ENCODE results near the gene TASP1. TPM values are rescaled to one million over a fixed set of nuclear protein-coding genes. Genes with fewer than 3 reads are reported as not detected.

TASP1 gene
- total and polyA plus RNA-seq, 2 experiments from 2014 or later, result 7.6 to 8.4 TPM

- Histone ChIP-seq H3K4me2 (ENCODE audit: unreplicated experiment) (peak overlapping the region; percentile 0), H2AFZ (no peak overlapping the region), H4K20me1 (ENCODE audit: insufficient read depth) (no peaks in the 10 kb centered on the region), H3K9me3 (ENCODE audit: low read depth) (no peaks in the 10 kb centered on the region), H3K36me3 (ENCODE audit: low read depth) (no peaks in the 10 kb centered on the region), H3K27me3 (replicated peaks; ENCODE audit: insufficient read depth) (no peaks in the 10 kb centered on the region), H3K79me2 (ENCODE audit: insufficient read depth) (no peaks in the 10 kb centered on the region), H3K4me1 (ENCODE audit: insufficient read depth) (peaks cover 17% of the 10 kb centered on the region), H3F3A (ENCODE audit: insufficient read depth) (no peaks in the 10 kb centered on the region), H3K27ac (no peak overlapping the region), H3K9me2 (ENCODE audit: insufficient read depth) (no peaks in the 10 kb centered on the region), H3K9ac (no peak overlapping the region), H3K4me3 (no peak overlapping the region)
- WGBS, 2 experiments (ENCODE audit: low coverage in 1 of 2, low lambda C conversion rate in 2 of 2, missing lambda C conversion rate in 2 of 2), result 13 to 16% methylated on average over 5 of the region's 5 CpGs
- TF ChIP-seq EZH2 (IDR thresholded peaks at IDR 0.05; ENCODE audit: insufficient read depth, poor library complexity, severe bottlenecking), result no peak
- TF ChIP-seq EZH2phosphoT487 (IDR thresholded peaks at IDR 0.05; ENCODE audit: insufficient read depth, low read depth), result no peak
- in situ Hi-C loops (cut with MboI), result no loop called here
- DNase-seq, result peak; percentile 35
Measured at GRCh38 chr20:13515796-13516558, 122.8 kb downstream of the TASP1 start.

GRCh38 chr20:13515291-13515690 lies 123.4 kb downstream of the TASP1 start:
- H3K79me2 ChIP-seq (ENCODE audit: insufficient read depth), result no peaks in the 10 kb centered on the region
- peak; percentile 56 for DNase-seq
- no peaks in the 10 kb centered on the region for H3K36me3 ChIP-seq (ENCODE audit: low read depth)
- no peak overlapping the region for H3K4me3 ChIP-seq
- H4K20me1 ChIP-seq (ENCODE audit: insufficient read depth), result no peaks in the 10 kb centered on the region
- H2AFZ ChIP-seq, result no peak overlapping the region
- 50 to 64% methylated on average over 1 of the region's 1 CpG for WGBS, 2 experiments (ENCODE audit: low coverage in 1 of 2, low lambda C conversion rate in 2 of 2, missing lambda C conversion rate in 2 of 2)
- H3K27ac ChIP-seq, result no peak overlapping the region
- no peaks in the 10 kb centered on the region for H3K27me3 ChIP-seq (replicated peaks; ENCODE audit: insufficient read depth)
- no peaks in the 10 kb centered on the region for H3K9me3 ChIP-seq (ENCODE audit: low read depth)
- peaks cover 21% of the 10 kb centered on the region for H3K4me1 ChIP-seq (ENCODE audit: insufficient read depth)
- H3K4me2 ChIP-seq (ENCODE audit: unreplicated experiment), result peak overlapping the region; percentile 0
- in situ Hi-C loops (cut with MboI), result no loop called here
- no peaks in the 10 kb centered on the region for H3K9me2 ChIP-seq (ENCODE audit: insufficient read depth)
- TF ChIP-seq EZH2phosphoT487 (IDR thresholded peaks at IDR 0.05; ENCODE audit: insufficient read depth, low read depth) (no peak), EZH2 (IDR thresholded peaks at IDR 0.05; ENCODE audit: insufficient read depth, poor library complexity, severe bottlenecking) (no peak)
- no peak overlapping the region for H3K9ac ChIP-seq
- H3F3A ChIP-seq (ENCODE audit: insufficient read depth), result no peaks in the 10 kb centered on the region

- Histone ChIP-seq H3K79me2 (ENCODE audit: insufficient read depth) (no peaks in the 10 kb centered on the region), H3K4me2 (ENCODE audit: unreplicated experiment) (peak overlapping the region; percentile 8), H2AFZ (peak overlapping the region; percentile 39; the same call in 1 of the 2 replicates), H3K9ac (no peak overlapping the region), H3K4me1 (ENCODE audit: insufficient read depth) (peaks cover 16% of the 10 kb centered on the region), H3F3A (ENCODE audit: insufficient read depth) (no peaks in the 10 kb centered on the region), H3K27ac (no peak overlapping the region), H3K4me3 (no peak overlapping the region), H3K27me3 (replicated peaks; ENCODE audit: insufficient read depth) (no peaks in the 10 kb centered on the region), H3K36me3 (ENCODE audit: low read depth) (no peaks in the 10 kb centered on the region), H3K9me2 (ENCODE audit: insufficient read depth) (no peaks in the 10 kb centered on the region), H4K20me1 (ENCODE audit: insufficient read depth) (no peaks in the 10 kb centered on the region), H3K9me3 (ENCODE audit: low read depth) (no peaks in the 10 kb centered on the region)
- DNase-seq, result peak; percentile 70
- TF ChIP-seq EZH2 (IDR thresholded peaks at IDR 0.05; ENCODE audit: insufficient read depth, poor library complexity, severe bottlenecking) (no peak), EZH2phosphoT487 (IDR thresholded peaks at IDR 0.05; ENCODE audit: insufficient read depth, low read depth) (no peak)
- in situ Hi-C loops (cut with MboI), result no loop called here
- 28 to 36% methylated on average over 6 of the region's 6 CpGs for WGBS, 2 experiments (ENCODE audit: low coverage in 1 of 2, low lambda C conversion rate in 2 of 2, missing lambda C conversion rate in 2 of 2)
Measured at GRCh38 chr20:13510837-13511488, 127.8 kb downstream of the TASP1 start.

- Histone ChIP-seq H3K36me3 (ENCODE audit: low read depth) (0 out of 2 replicates have a peak, but pooled peaks cover 4% of the 10 kb centered on the region), H4K20me1 (ENCODE audit: insufficient read depth) (no peaks in the 10 kb centered on the region), H3K4me3 (no peak overlapping the region), H3K27me3 (replicated peaks; ENCODE audit: insufficient read depth) (no peaks in the 10 kb centered on the region), H3K27ac (no peak overlapping the region), H3K4me2 (ENCODE audit: unreplicated experiment) (no peak overlapping the region), H2AFZ (no peak overlapping the region), H3K9ac (no peak overlapping the region), H3K9me3 (ENCODE audit: low read depth) (no peaks in the 10 kb centered on the region), H3K4me1 (ENCODE audit: insufficient read depth) (0 out of 2 replicates have a peak, but pooled peaks cover 3% of the 10 kb centered on the region), H3K79me2 (ENCODE audit: insufficient read depth) (no peaks in the 10 kb centered on the region), H3K9me2 (ENCODE audit: insufficient read depth) (no peaks in the 10 kb centered on the region), H3F3A (ENCODE audit: insufficient read depth) (no peaks in the 10 kb centered on the region)
- in situ Hi-C loops (cut with MboI), result no loop called here
- DNase-seq, result no peak
- WGBS, 2 experiments (ENCODE audit: low coverage in 1 of 2, low lambda C conversion rate in 2 of 2, missing lambda C conversion rate in 2 of 2), result 64% methylated on average over 3 of the region's 3 CpGs
- TF ChIP-seq EZH2phosphoT487 (IDR thresholded peaks at IDR 0.05; ENCODE audit: insufficient read depth, low read depth) (no peak), EZH2 (IDR thresholded peaks at IDR 0.05; ENCODE audit: insufficient read depth, poor library complexity, severe bottlenecking) (no peak)
Measured at GRCh38 chr20:13507646-13508045, 131.1 kb downstream of the TASP1 start.
